Stomach smooth muscle (tissue), 2 donors: ENCODE results near the gene ALKBH8.
"Not testable (repeated sequence)": the region's sequence is repeated elsewhere in the genome, so short reads cannot be mapped to it uniquely, and the experiment has no call there.

Experiments used
- H3K27ac ChIP-seq: one replicate; pipeline ENCODE4 v1.7.0; 2013; ENCODE audit warnings: mild to moderate bottlenecking, low read length, inconsistent platforms
- H3K27me3 ChIP-seq, 2 donors: one replicate each; pipeline ENCODE4 v1.7.0; 2013; ENCODE audit warnings: low read length in 2 of 2; ENCODE audit not compliant: insufficient read depth in 2 of 2, control insufficient read depth in 1 of 2
- H3K36me3 ChIP-seq, 2 donors: one replicate each; pipeline ENCODE4 v1.7.0; 2013; ENCODE audit warnings: low read length in 2 of 2; ENCODE audit not compliant: control insufficient read depth in 2 of 2, insufficient read depth in 2 of 2
- H3K4me1 ChIP-seq: one replicate; pipeline ENCODE4 v1.7.0; 2013; ENCODE audit warnings: low read length; ENCODE audit not compliant: control insufficient read depth, insufficient read depth
- H3K4me3 ChIP-seq, 2 donors: one replicate each; pipeline ENCODE4 v1.7.0; 2013; ENCODE audit warnings: low read length in 2 of 2
- H3K9ac ChIP-seq, 2 donors: one replicate each; pipeline ENCODE4 v1.7.0; 2013; ENCODE audit warnings: low read length in 2 of 2, mild to moderate bottlenecking in 1 of 2
- H3K9me3 ChIP-seq, 2 donors: one replicate each; pipeline ENCODE4 v1.7.0; 2013; ENCODE audit warnings: low read length in 2 of 2; ENCODE audit not compliant: control insufficient read depth in 2 of 2
- donor health status: healthy.
- donor health status: Pancreatic carcinoma.

ALKBH8 gene

GRCh38 chr11:107473792-107474191 lies 91.7 kb downstream of the ALKBH8 start:
- Histone ChIP-seq H3K4me1 (no peaks in the 10 kb centered on the region), H3K9ac (no peak overlapping the region), H3K36me3 (no peaks in the 10 kb centered on the region), H3K27ac (no peak overlapping the region), H3K4me3 (no peak overlapping the region), H3K9me3 (no peaks in the 10 kb centered on the region), H3K27me3 (peaks cover 0 to 3% of the 10 kb centered on the region in 2 donors)

DNA sequence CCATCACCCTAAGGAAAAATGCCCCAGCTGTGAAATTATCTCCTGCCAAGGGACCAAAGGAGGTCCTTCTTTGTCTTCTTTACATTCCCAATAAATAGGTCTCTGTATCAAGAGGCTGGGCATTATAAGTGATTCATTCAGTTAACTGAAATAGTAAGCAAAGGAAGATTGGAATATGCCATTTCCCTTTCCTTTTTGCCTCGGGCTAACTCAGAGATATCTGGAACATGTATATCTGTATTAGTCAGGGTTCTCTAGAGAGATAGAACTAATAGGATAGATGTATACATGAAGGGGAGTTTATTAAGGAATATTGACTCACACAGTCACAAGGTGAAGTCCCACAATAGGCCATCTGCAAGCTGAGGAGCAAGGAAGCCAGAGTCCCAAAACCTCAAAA lies 92.6 kb downstream of the ALKBH8 start:
- no peak overlapping the region for H3K27ac ChIP-seq
- H3K36me3 ChIP-seq: no peaks in the 10 kb centered on the region

GRCh38 chr11:107468596-107468995 lies 96.9 kb downstream of the ALKBH8 start:
- H3K27ac ChIP-seq: no peak overlapping the region
- H3K9me3 ChIP-seq: no peaks in the 10 kb centered on the region
- H3K4me3 ChIP-seq: no peak overlapping the region
- H3K9ac ChIP-seq: no peak overlapping the region
- H3K36me3 ChIP-seq: no peaks in the 10 kb centered on the region
- H3K4me1 ChIP-seq: no peaks in the 10 kb centered on the region
- H3K27me3 ChIP-seq: no peaks in the 10 kb centered on the region

More for the DNA sequence above, 92.6 kb downstream of the ALKBH8 start:
- peaks cover 0 to 3% of the 10 kb centered on the region in 2 donors for H3K27me3 ChIP-seq
- H3K9ac ChIP-seq: no peak overlapping the region
- no peak overlapping the region for H3K4me3 ChIP-seq
- H3K4me1 ChIP-seq: no peaks in the 10 kb centered on the region
- no peaks in the 10 kb centered on the region for H3K9me3 ChIP-seq

DNA sequence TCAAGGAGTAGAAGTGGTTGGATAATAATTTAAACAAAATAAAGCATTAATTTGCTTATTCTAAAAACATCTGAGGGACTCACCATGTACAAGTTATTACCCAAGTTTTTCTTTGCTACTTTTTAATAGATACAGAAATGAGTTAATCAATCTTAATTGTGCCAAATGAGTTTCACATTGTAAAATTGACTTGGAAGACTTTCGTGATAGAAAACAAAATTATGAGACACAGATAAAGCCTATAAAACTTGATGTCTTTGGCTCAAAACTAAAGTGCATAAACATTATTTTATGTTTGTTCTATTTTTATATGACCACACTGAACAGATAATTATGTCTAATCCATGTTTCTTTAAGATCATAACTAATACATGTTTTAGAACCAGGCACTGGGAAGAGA lies 97.8 kb downstream of the ALKBH8 start:
- no peak overlapping the region for H3K4me3 ChIP-seq
- no peaks in the 10 kb centered on the region for H3K9me3 ChIP-seq
- H3K27ac ChIP-seq: no peak overlapping the region
- no peak overlapping the region for H3K9ac ChIP-seq
- H3K27me3 ChIP-seq: no peaks in the 10 kb centered on the region
- no peaks in the 10 kb centered on the region for H3K36me3 ChIP-seq
- no peaks in the 10 kb centered on the region for H3K4me1 ChIP-seq

- H3K4me1 ChIP-seq, H3K4me3 ChIP-seq, H3K27me3 ChIP-seq, H3K27ac ChIP-seq, H3K9me3 ChIP-seq, H3K9ac ChIP-seq, H3K36me3 ChIP-seq: not testable (repeated sequence)
These were observed 99.2 kb downstream of the ALKBH8 start for GRCh38 chr11:107466275-107466866.

DNA sequence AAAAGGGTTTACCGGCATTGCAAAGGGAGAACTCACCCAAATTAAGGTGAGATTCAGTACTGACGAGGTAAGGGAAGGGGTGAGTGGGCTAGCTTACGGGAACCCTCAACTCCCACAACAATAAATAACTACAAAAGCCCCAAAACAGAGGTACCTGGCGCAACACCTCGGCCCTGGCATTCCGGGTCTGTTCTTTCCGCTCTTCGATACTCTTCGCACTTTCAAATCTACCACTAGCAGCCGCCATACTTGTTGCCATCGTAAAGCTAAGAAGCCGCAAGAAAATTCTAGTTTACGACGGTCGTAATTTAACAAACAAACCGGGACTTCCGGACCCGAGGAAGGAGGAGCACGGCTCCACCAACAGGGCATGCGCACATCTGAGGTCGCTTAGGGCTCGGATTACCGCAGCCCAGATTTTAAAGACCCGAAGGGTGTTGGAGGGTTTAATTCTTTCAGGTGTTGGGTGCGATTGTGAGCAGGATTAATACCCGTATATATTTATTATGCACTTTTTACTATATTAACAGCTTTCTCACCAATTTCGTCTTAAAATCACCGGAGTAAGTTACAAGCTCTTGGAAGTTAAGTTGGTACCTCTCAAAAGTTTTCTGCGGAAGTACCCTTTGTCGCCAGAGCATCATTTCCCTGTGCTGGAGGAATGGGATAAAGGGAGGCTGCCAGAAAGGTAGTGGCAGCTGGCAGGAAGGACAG lies 107.8 kb downstream of the ALKBH8 start, which contains the start of gene CWF19L2:
Gene CWF19L2, minus strand, starts transcription at position 268 of the 714 bp plus-strand sequence. Its CDS starts 9 bp downstream, at position 259.
- Histone ChIP-seq H3K4me1 (no peaks in the 10 kb centered on the region), H3K9me3 (no peaks in the 10 kb centered on the region), H3K9ac (peak within 1 kb of the TSS; percentile 84 to 95), H3K27ac (peak within 1 kb of the TSS; percentile 69), H3K4me3 (peak within 1 kb of the TSS; percentile 93 to 97), H3K27me3 (no peaks in the 10 kb centered on the region), H3K36me3 (peaks cover 11 to 12% of the 10 kb centered on the region in 2 donors)

GRCh38 chr11:107457205-107457557 lies 108.4 kb downstream of the ALKBH8 start:
- Histone ChIP-seq H3K9me3 (no peaks in the 10 kb centered on the region), H3K27ac (peak overlapping the region; percentile 69)

GRCh38 chr11:107453594-107454286 lies 111.8 kb downstream of the ALKBH8 start:
- Histone ChIP-seq H3K9ac (no peak overlapping the region), H3K27ac (no peak overlapping the region), H3K9me3 (no peaks in the 10 kb centered on the region), H3K27me3 (no peaks in the 10 kb centered on the region), H3K4me3 (no peak overlapping the region), H3K36me3 (peaks cover 14 to 15% of the 10 kb centered on the region in 2 donors), H3K4me1 (no peaks in the 10 kb centered on the region)

More at GRCh38 chr11:107457205-107457557, 108.4 kb downstream of the ALKBH8 start:
- H3K4me3 ChIP-seq: peak overlapping the region; percentile 93 to 97
- no peaks in the 10 kb centered on the region for H3K27me3 ChIP-seq
- H3K9ac ChIP-seq: peak overlapping the region; percentile 84 to 95
- H3K36me3 ChIP-seq: peaks cover 13 to 14% of the 10 kb centered on the region in 2 donors
- H3K4me1 ChIP-seq: no peaks in the 10 kb centered on the region
